HG02884 (cell line): Measurements from ENCODE around the gene FHOD1.
A peak's percentile ranks its signal among the peaks of the same experiment; 100 is the strongest.

Experiments
- ATAC-seq: cut with Tn5 transposase; IDR thresholded peaks from one replicate; pipeline ENCODE4 v1.9.1; 2021; ENCODE audit warnings: mild to moderate bottlenecking, moderate library complexity; ENCODE audit not compliant: unreplicated experiment

The FHOD1 gene

GRCh38 chr16:67236563-67237395 is 10.5 kb downstream of the FHOD1 start:
- ATAC-seq, result no peak

GRCh38 chr16:67235816-67236562 is 11.3 kb downstream of the FHOD1 start:
- no peak for ATAC-seq

- ATAC-seq, result no peak
These were observed 13.1 kb downstream of the FHOD1 start for GRCh38 chr16:67234180-67234597.

GRCh38 chr16:67233596-67233995 is 13.7 kb downstream of the FHOD1 start:
- ATAC-seq, result no peak

GRCh38 chr16:67230809-67231660 is 16.2 kb downstream of the FHOD1 start:
- no peak for ATAC-seq

GRCh38 chr16:67229906-67230808 is 17.1 kb downstream of the FHOD1 start:
- ATAC-seq, result no peak

- ATAC-seq, result no peak
These were observed 18.4 kb downstream of the FHOD1 start for GRCh38 chr16:67228905-67229304.

- ATAC-seq, result no peak
These were observed 19.1 kb downstream of the FHOD1 start for GRCh38 chr16:67228034-67228785.

- ATAC-seq, result no peak
These were observed 19.7 kb downstream of the FHOD1 start for GRCh38 chr16:67227567-67227921.

- ATAC-seq, result peak; percentile 86
These were observed 20.3 kb downstream of the FHOD1 start, which contains the start of gene TMEM208 for GRCh38 chr16:67226804-67227566. TMEM208 (plus strand) TSS chr16:67227130; CDS start chr16:67227219, 89 bp downstream.

- no peak for ATAC-seq
These were observed 20.9 kb downstream of the FHOD1 start for GRCh38 chr16:67226295-67226803.

- no peak for ATAC-seq
These were observed 23.3 kb downstream of the FHOD1 start for GRCh38 chr16:67223992-67224391.

- no peak for ATAC-seq
These were observed 30.4 kb downstream of the FHOD1 start for GRCh38 chr16:67216612-67217490.

GRCh38 chr16:67215706-67216105 is 31.6 kb downstream of the FHOD1 start:
- ATAC-seq, result no peak

- no peak for ATAC-seq
These were observed 33.9 kb downstream of the FHOD1 start for GRCh38 chr16:67213197-67214019.

- ATAC-seq, result no peak
These were observed 34.5 kb downstream of the FHOD1 start for GRCh38 chr16:67212766-67213165.

GRCh38 chr16:67211674-67212073 is 35.6 kb downstream of the FHOD1 start:
- ATAC-seq, result no peak
